Endothelial cell of umbilical vein (primary cell): ENCODE data around the gene RBM45. TPM values are rescaled to one million over a fixed set of nuclear protein-coding genes. Genes with fewer than 3 reads are reported as not detected.

ENCODE experiments used
- BruUV-seq: library from RNA; stranded (reverse); fragments of 400-500 nt; replicated peaks from 2 replicates; lab custom pipeline; 2021; lab: Mats Ljungman, UMichigan
- CTCF ChIA-PET: fragments of 300-600, 350-600 bp; sonication (Branson Sonifier 250); formaldehyde crosslinking; loops from one replicate; lab custom pipeline; 2021; ENCODE audit warnings: antibody characterized with exemption, inconsistent platforms; lab: Charles Lee
- POLR2A ChIA-PET: fragments of 300-600, 350-600 bp; sonication (Branson Sonifier 250); formaldehyde crosslinking; loops from one replicate; lab custom pipeline; 2021; ENCODE audit warnings: antibody characterized with exemption, inconsistent platforms; lab: Charles Lee
- DNase-seq: peaks from one replicate; pipeline ENCODE4 v3.0.0-alpha.2; 2011; ENCODE audit warnings: low read depth, low spot score
- FAIRE-seq: peaks from 2 replicates; lab custom pipeline; 2011; peaks lifted over from hg19 to GRCh38; lab: Jason Lieb, UNC
- H2AFZ ChIP-seq: 2 replicates; pipeline ENCODE4 v1.6.0; 2012; ENCODE audit warnings: low read depth, low read length, control low read depth, inconsistent platforms
- H3K27ac ChIP-seq: 2 replicates; pipeline ENCODE4 v1.5.1; 2011; ENCODE audit warnings: low read depth, mild to moderate bottlenecking, control low read depth, low read length, moderate library complexity; ENCODE audit not compliant: insufficient read depth
- H3K27me3 ChIP-seq, 2 experiments: 2 replicates each; pipeline versions ENCODE4 v1.6.0 to v1.6.1; 2011; ENCODE audit warnings: low read length in 2 of 2, mixed read lengths in 1 of 2; ENCODE audit not compliant: control insufficient read depth in 2 of 2, insufficient read depth in 2 of 2
- H3K36me3 ChIP-seq, 2 experiments: 2 replicates in 1 of 2; 3 replicates in 1 of 2; pipeline ENCODE4 v1.5.1; 2011; ENCODE audit warnings: low read length in 2 of 2, mild to moderate bottlenecking in 1 of 2, moderate library complexity in 1 of 2; ENCODE audit not compliant: control insufficient read depth in 2 of 2, insufficient read depth in 2 of 2; ENCODE audit errors: extremely low read depth in 1 of 2
- H3K4me1 ChIP-seq: 3 replicates; pipeline ENCODE4 v1.5.1; 2011; ENCODE audit warnings: mild to moderate bottlenecking, low read length; ENCODE audit not compliant: control insufficient read depth, insufficient read depth; ENCODE audit errors: extremely low read depth
- H3K4me2 ChIP-seq: 2 replicates; pipeline ENCODE4 v1.6.1; 2011; ENCODE audit warnings: low read length, control low read depth, mixed read lengths; ENCODE audit not compliant: insufficient read depth
- H3K4me3 ChIP-seq, 3 experiments: fragments of 200-600 bp in 1 of 3; sonication (generic), shearing (Covaris generic) in 1 of 3; replicated peaks in 1 of 3; 2 replicates each; pipeline ENCODE4 v1.5.1; 2011 to 2016; ENCODE audit warnings: control low read depth in 3 of 3, low read length in 3 of 3, mild to moderate bottlenecking in 2 of 3, inconsistent platforms in 1 of 3, low read depth in 1 of 3, moderate library complexity in 1 of 3; ENCODE audit not compliant: insufficient read depth in 1 of 3
- H3K79me2 ChIP-seq: 2 replicates; pipeline ENCODE4 v1.6.0; 2012; ENCODE audit warnings: low read length, inconsistent platforms; ENCODE audit not compliant: control insufficient read depth, insufficient read depth
- H3K9ac ChIP-seq: replicated peaks from 2 replicates; pipeline ENCODE3; 2011; ENCODE audit warnings: low read length, control low read depth; ENCODE audit not compliant: insufficient read depth; ENCODE audit errors: extremely low read depth
- H3K9me1 ChIP-seq: replicated peaks from 3 replicates; pipeline ENCODE4 v1.6.0; 2011; ENCODE audit warnings: mild to moderate bottlenecking, low read length; ENCODE audit not compliant: control insufficient read depth, insufficient read depth; ENCODE audit errors: extremely low read depth
- H3K9me3 ChIP-seq: replicated peaks from 2 replicates; pipeline ENCODE4 v1.5.1; 2012; ENCODE audit warnings: low read length, inconsistent platforms; ENCODE audit not compliant: control insufficient read depth, insufficient read depth
- H4K20me1 ChIP-seq: replicated peaks from 2 replicates; pipeline ENCODE3; 2011; ENCODE audit warnings: mild to moderate bottlenecking, low read length; ENCODE audit not compliant: control insufficient read depth, insufficient read depth; ENCODE audit errors: extremely low read depth
- EZH2 ChIP-seq: IDR thresholded peaks from 2 replicates; pipeline ENCODE4 v1.6.1; 2012; ENCODE audit warnings: borderline replicate concordance, low read depth, mild to moderate bottlenecking, moderate library complexity, low read length, inconsistent platforms; ENCODE audit not compliant: severe bottlenecking
- FOS ChIP-seq: IDR thresholded peaks from 2 replicates; pipeline ENCODE4 v1.6.1; 2011; ENCODE audit warnings: mild to moderate bottlenecking, low read length, moderate library complexity, borderline replicate concordance; ENCODE audit not compliant: insufficient read depth
- POLR2A ChIP-seq: IDR thresholded peaks from 2 replicates; pipeline ENCODE4 v1.6.1; 2012; ENCODE audit warnings: low read depth, mild to moderate bottlenecking, control low read depth, low read length
- dilution Hi-C: fragments of 300-500 bp; cut with MboI; formaldehyde crosslinking; loops from one replicate; pipeline ENCODE4 v1.15.0; 2019; ENCODE audit warnings: low sequenced_read_pairs; ENCODE audit not compliant: extremely low pct_ligation_motif_present
- intact Hi-C: fragments of 100-400 bp; cut with micrococcal nuclease; formaldehyde crosslinking; loops from one replicate; pipeline ENCODE4 v1.10.0; 2022
- polyA plus RNA-seq, 4 experiments: library from polyadenylated mRNA; depleted of rRNA in 3 of 4; stranded (reverse) in 3 of 4; unstranded in 1 of 4; fragments of >200 nt; gene quantifications; 2 replicates each; pipeline versions ENCODE4 v1.2.1 to v1.2.3, GENCODE V29; 2011 to 2012; ENCODE audit warnings: missing spikeins in 1 of 4
- total RNA-seq: library from RNA; stranded (reverse); gene quantifications from 2 replicates; pipeline ENCODE4 v1.2.3, GENCODE V29; 2021
- TF ChIP-seq, protein P1 (sequence below), 2 donors: IDR thresholded peaks; 1 replicate in 1 of 2; 2 replicates in 1 of 2; pipeline ENCODE4 v1.5.1; 2011; ENCODE audit warnings: low read length in 2 of 2, mild to moderate bottlenecking in 2 of 2, moderate library complexity in 2 of 2, control low read depth in 1 of 2, inconsistent platforms in 1 of 2, low read depth in 1 of 2; ENCODE audit not compliant: insufficient read depth in 1 of 2; ENCODE audit errors: extremely low read depth in 1 of 2

RBM45 gene
- total and polyA plus RNA-seq, 2 donors (not counting 3 experiments of a cell fraction or from before 2014, with no cell fraction given): 6.8 to 12.4 TPM

DNA sequence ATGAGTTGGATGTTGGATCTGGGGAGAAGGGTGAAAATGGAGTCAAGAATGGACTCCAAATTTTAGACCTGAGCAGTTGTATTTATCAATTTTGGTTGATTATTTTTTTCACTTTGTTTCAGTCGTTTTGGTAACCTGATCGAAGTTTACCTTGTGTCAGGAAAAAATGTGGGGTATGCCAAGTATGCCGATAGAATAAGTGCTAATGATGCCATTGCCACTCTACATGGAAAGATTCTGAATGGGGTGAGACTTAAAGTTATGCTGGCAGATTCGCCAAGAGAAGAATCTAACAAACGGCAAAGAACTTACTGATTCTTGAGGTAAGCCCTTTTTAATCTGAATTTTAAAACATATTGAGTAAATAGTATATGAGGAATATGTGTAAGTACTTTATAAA lies 13.6 kb downstream of the RBM45 start:
- Histone ChIP-seq H4K20me1 (no peaks in the 10 kb centered on the region), H3K9me1 (no peaks in the 10 kb centered on the region), H2AFZ (no peak overlapping the region), H3K4me3 (no peak overlapping the region), H3K36me3 (peaks cover 2 to 9% of the 10 kb centered on the region in 2 experiments), H3K4me1 (no peaks in the 10 kb centered on the region), H3K27me3 (no peaks in the 10 kb centered on the region), H3K79me2 (no peaks in the 10 kb centered on the region), H3K9ac (no peak overlapping the region), H3K4me2 (no peak overlapping the region), H3K9me3 (no peaks in the 10 kb centered on the region), H3K27ac (no peak overlapping the region)
- ChIA-PET POLR2A (no interaction called here), CTCF (interaction anchor here (0.8 to 1.5 kb wide), 3 partner anchors 19 to 294 kb away, joined by 3 to 4 read pairs (median 3); no protein-coding TSS in a partner anchor)
- no peak for DNase-seq
- TF ChIP-seq, protein P1, sequence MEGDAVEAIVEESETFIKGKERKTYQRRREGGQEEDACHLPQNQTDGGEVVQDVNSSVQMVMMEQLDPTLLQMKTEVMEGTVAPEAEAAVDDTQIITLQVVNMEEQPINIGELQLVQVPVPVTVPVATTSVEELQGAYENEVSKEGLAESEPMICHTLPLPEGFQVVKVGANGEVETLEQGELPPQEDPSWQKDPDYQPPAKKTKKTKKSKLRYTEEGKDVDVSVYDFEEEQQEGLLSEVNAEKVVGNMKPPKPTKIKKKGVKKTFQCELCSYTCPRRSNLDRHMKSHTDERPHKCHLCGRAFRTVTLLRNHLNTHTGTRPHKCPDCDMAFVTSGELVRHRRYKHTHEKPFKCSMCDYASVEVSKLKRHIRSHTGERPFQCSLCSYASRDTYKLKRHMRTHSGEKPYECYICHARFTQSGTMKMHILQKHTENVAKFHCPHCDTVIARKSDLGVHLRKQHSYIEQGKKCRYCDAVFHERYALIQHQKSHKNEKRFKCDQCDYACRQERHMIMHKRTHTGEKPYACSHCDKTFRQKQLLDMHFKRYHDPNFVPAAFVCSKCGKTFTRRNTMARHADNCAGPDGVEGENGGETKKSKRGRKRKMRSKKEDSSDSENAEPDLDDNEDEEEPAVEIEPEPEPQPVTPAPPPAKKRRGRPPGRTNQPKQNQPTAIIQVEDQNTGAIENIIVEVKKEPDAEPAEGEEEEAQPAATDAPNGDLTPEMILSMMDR (IDR thresholded peaks at IDR 0.05; ENCODE audit: extremely low read depth in 1 of 2, insufficient read depth in 1 of 2, low read depth in 1 of 2, low read length in 2 of 2): no peak
- TF ChIP-seq EZH2 (no peak), POLR2A (no peak), FOS (no peak)
- FAIRE-seq: no peak
- no TSS peak for BruUV-seq
- dilution Hi-C loops: loop anchor here (25.0 kb wide), 1 partner anchor 311 kb away; no protein-coding TSS in a partner anchor
- intact Hi-C loops: no loop called here
